Measurements from ENCODE around the gene THSD4. TPM values are rescaled to one million over a fixed set of nuclear protein-coding genes. Genes with fewer than 3 reads are reported as not detected.

The THSD4 gene
- total RNA-seq, 1 experiment from 2014 or later = 65.4 TPM

GRCh38 chr15:71107501-71107815 lies 7.8 kb upstream of the THSD4 start:
- Histone ChIP-seq H3K4me3 (ENCODE audit: low read depth in 2 of 2, low read length in 2 of 2) (no peak overlapping the region), H3K4me1 (ENCODE audit: control insufficient read depth, insufficient read depth, low read length) (peaks cover 28% of the 10 kb centered on the region), H3K9me3 (ENCODE audit: control insufficient read depth, insufficient read depth, low read depth, low read length) (no peaks in the 10 kb centered on the region), H3K36me3 (ENCODE audit: control insufficient read depth, insufficient read depth, low read length) (no peaks in the 10 kb centered on the region), H3K27ac (ENCODE audit: low read length) (peak overlapping the region; percentile 35; the same call in 1 of the 2 replicates), H3K27me3 (ENCODE audit: control insufficient read depth, insufficient read depth, low read length) (no peaks in the 10 kb centered on the region)
- POLR2A ChIA-PET = no interaction called here
- ATAC-seq (no peak), DNase-seq (ENCODE audit: low read depth, low spot score) (no peak)
- in situ Hi-C loops (cut with HindIII; ENCODE audit: low pct_unique_long_range_greater_than_20kb, low sequenced_read_pairs) (no loop called here), intact Hi-C loops (cut with micrococcal nuclease; ENCODE audit: unreplicated experiment) (no loop called here)
- no peak for TF ChIP-seq SIN3A (IDR thresholded peaks at IDR 0.05; ENCODE audit: borderline replicate concordance, insufficient read depth, low read depth, low read length)
- no peak for TF ChIP-seq POLR2AphosphoS5 (IDR thresholded peaks at IDR 0.05; ENCODE audit: low read depth, low read length)
- no peak for TF ChIP-seq TCF7L2 (IDR thresholded peaks at IDR 0.05; ENCODE audit: low read depth, low read length)
- no peak for TF ChIP-seq CTCF (IDR thresholded peaks at IDR 0.05)
- TF ChIP-seq REST (IDR thresholded peaks at IDR 0.05; ENCODE audit: insufficient read depth in 1 of 2, low read depth in 2 of 2, low read length in 1 of 2) = no peak
- CTCF ChIA-PET = no interaction called here
- no TSS peak for BruUV-seq (replicated peaks)

GRCh38 chr15:71109130-71109529 lies 6.1 kb upstream of the THSD4 start:
- intact Hi-C loops (cut with micrococcal nuclease; ENCODE audit: unreplicated experiment) = no loop called here
- peak overlapping the region; percentile 82; the same call in 1 of the 2 replicates for H3K27ac ChIP-seq (ENCODE audit: low read length)
- CTCF ChIA-PET = no interaction called here

More at GRCh38 chr15:71109130-71109529, 6.1 kb upstream of the THSD4 start:
- POLR2A ChIA-PET = interaction anchor here (0.6 kb wide), 1 partner anchor 601 kb away, joined by 3 read pairs; no protein-coding TSS in a partner anchor
- no peak for DNase-seq (ENCODE audit: low read depth, low spot score)
- no peaks in the 10 kb centered on the region for H3K27me3 ChIP-seq (ENCODE audit: control insufficient read depth, insufficient read depth, low read length)
- H3K36me3 ChIP-seq (ENCODE audit: control insufficient read depth, insufficient read depth, low read length) = no peaks in the 10 kb centered on the region
- BruUV-seq (replicated peaks) = no TSS peak
- ATAC-seq = no peak
- TF ChIP-seq TCF7L2 (IDR thresholded peaks at IDR 0.05; ENCODE audit: low read depth, low read length) (no peak), POLR2AphosphoS5 (IDR thresholded peaks at IDR 0.05; ENCODE audit: low read depth, low read length) (no peak), CTCF (IDR thresholded peaks at IDR 0.05) (peak; percentile 31)
- H3K9me3 ChIP-seq (ENCODE audit: control insufficient read depth, insufficient read depth, low read depth, low read length) = no peaks in the 10 kb centered on the region
- H3K4me1 ChIP-seq (ENCODE audit: control insufficient read depth, insufficient read depth, low read length) = peaks cover 41% of the 10 kb centered on the region
- in situ Hi-C loops (cut with HindIII; ENCODE audit: low pct_unique_long_range_greater_than_20kb, low sequenced_read_pairs) = no loop called here
- no peak overlapping the region for H3K4me3 ChIP-seq (ENCODE audit: low read depth in 2 of 2, low read length in 2 of 2)
